Placental epithelial cell (primary cell): ENCODE results near the gene GALM. TPM values are rescaled to one million over a fixed set of nuclear protein-coding genes. Genes with fewer than 3 reads are reported as not detected.

Experiments used
- total RNA-seq: library from RNA; depleted of rRNA; stranded (reverse); fragments of >200 nt; gene quantifications from 2 replicates; pipeline ENCODE4 v1.2.3, GENCODE V29; 2012

Gene GALM
- total RNA-seq, result 10.6 and 14.9 TPM in 2 replicates

GRCh38 chr2:38665854-38666555, at the start of gene GALM:
GALM (plus strand) TSS chr2:38666114; CDS start chr2:38666162, 48 bp downstream.

GRCh38 chr2:38750891-38751595, 85.1 kb downstream of the GALM start, which contains the start of gene SRSF7:
SRSF7 (minus strand) TSS chr2:38751361; CDS start chr2:38751256, 105 bp downstream.

Other genes with a start within 250 kb of the GALM start
- gene HNRNPLL, start 63.2 kb upstream of the GALM start, total RNA-seq, result 36.9 and 37.8 TPM in 2 replicates
- gene SRSF7, start 85.2 kb downstream of the GALM start, total RNA-seq, result 78.9 and 81.1 TPM in 2 replicates
- 5.2 and 10.2 TPM in 2 replicates for gene GEMIN6, start 112.1 kb downstream of the GALM start, total RNA-seq
- 19.2 and 22.6 TPM in 2 replicates for gene DHX57, start 209.8 kb downstream of the GALM start, total RNA-seq
- 14.3 and 21.6 TPM in 2 replicates for gene MORN2, start 209.9 kb downstream of the GALM start, total RNA-seq
- gene ARHGEF33, start 223.8 kb downstream of the GALM start, total RNA-seq, result 1.2 and 1.5 TPM in 2 replicates